DND-41 (cell line): ENCODE results near the gene ERGIC1.
"Not testable (repeated sequence)": the region's sequence is repeated elsewhere in the genome, so short reads cannot be mapped to it uniquely, and the experiment has no call there.

Experiments
- ATAC-seq: fragments of 200-7000 bp; cut with Tn5 transposase; 3 replicates; pipeline ENCODE4 v1.9.1; 2021; ENCODE audit warnings: low read depth; ENCODE audit not compliant: insufficient read depth
- DNase-seq: peaks from one replicate; pipeline ENCODE4 v3.0.0-alpha.2; 2020
- H2AFZ ChIP-seq: 2 replicates; pipeline ENCODE4 v1.6.0; 2012; ENCODE audit warnings: low read depth, low read length
- H3K27ac ChIP-seq: 2 replicates; pipeline ENCODE4 v1.5.1; 2012; ENCODE audit warnings: low read length, inconsistent platforms
- H3K27me3 ChIP-seq: fragments of 200-600 bp; sonication (generic); 2 replicates; pipeline ENCODE4 v1.6.0; 2012; ENCODE audit warnings: low read length, mild to moderate bottlenecking, inconsistent platforms; ENCODE audit not compliant: insufficient read depth, poor library complexity
- H3K36me3 ChIP-seq: 2 replicates; pipeline ENCODE4 v1.5.1; 2012; ENCODE audit warnings: low read length, inconsistent platforms; ENCODE audit not compliant: insufficient read depth
- H3K4me1 ChIP-seq: 2 replicates; pipeline ENCODE4 v1.5.1; 2012; ENCODE audit warnings: mild to moderate bottlenecking, low read length; ENCODE audit not compliant: insufficient read depth
- H3K4me2 ChIP-seq: 2 replicates; pipeline ENCODE4 v1.6.0; 2012; ENCODE audit warnings: mild to moderate bottlenecking, moderate library complexity, low read length, inconsistent platforms; ENCODE audit not compliant: insufficient read depth
- H3K4me3 ChIP-seq, 2 experiments: fragments of 200-600 bp in 1 of 2; shearing (Covaris generic) in 1 of 2; 2 replicates each; pipeline ENCODE4 v1.5.1; 2012 to 2016; ENCODE audit warnings: inconsistent platforms in 2 of 2, low read length in 2 of 2, mild to moderate bottlenecking in 2 of 2, low read depth in 1 of 2, moderate library complexity in 1 of 2
- H3K79me2 ChIP-seq: 2 replicates; pipeline ENCODE4 v1.6.0; 2012; ENCODE audit warnings: low read length, inconsistent platforms; ENCODE audit not compliant: insufficient read depth
- H3K9ac ChIP-seq: 2 replicates; pipeline ENCODE4 v1.6.0; 2012; ENCODE audit warnings: low read depth, mild to moderate bottlenecking, inconsistent platforms, low read length, moderate library complexity
- H3K9me3 ChIP-seq: 2 replicates; pipeline ENCODE4 v1.5.1; 2012; ENCODE audit warnings: low read length, moderate library complexity, mild to moderate bottlenecking, inconsistent platforms; ENCODE audit not compliant: insufficient read depth, severe bottlenecking
- H4K20me1 ChIP-seq: 2 replicates; pipeline ENCODE4 v1.6.0; 2012; ENCODE audit warnings: low read length; ENCODE audit not compliant: insufficient read depth
- CTCF ChIP-seq: IDR thresholded peaks from 2 replicates; pipeline ENCODE4 v1.5.1; 2012; ENCODE audit warnings: borderline replicate concordance, low read length, moderate library complexity, mild to moderate bottlenecking; ENCODE audit not compliant: poor library complexity, severe bottlenecking; ENCODE audit errors: extremely low read depth
- EZH2 ChIP-seq: IDR thresholded peaks from 3 replicates; pipeline ENCODE4 v1.6.1; 2012; ENCODE audit warnings: borderline replicate concordance, low read depth, mild to moderate bottlenecking, moderate library complexity, low read length, inconsistent platforms; ENCODE audit not compliant: severe bottlenecking

ERGIC1 gene

GRCh38 chr5:172861461-172861860 lies 27.4 kb downstream of the ERGIC1 start:
- DNase-seq (no peak), ATAC-seq (no peak)
- H3K4me1 ChIP-seq, result no peaks in the 10 kb centered on the region
- H2AFZ ChIP-seq, result no peak overlapping the region
- H3K9ac ChIP-seq, result no peak overlapping the region
- no peaks in the 10 kb centered on the region for H3K9me3 ChIP-seq
- TF ChIP-seq CTCF (no peak), EZH2 (no peak)
- peaks cover 36% of the 10 kb centered on the region for H4K20me1 ChIP-seq
- H3K4me2 ChIP-seq, result no peak overlapping the region
- H3K36me3 ChIP-seq, result no peaks in the 10 kb centered on the region
- no peak overlapping the region for H3K4me3 ChIP-seq
- peaks cover 4% of the 10 kb centered on the region; the same call in 1 of the 2 replicates for H3K79me2 ChIP-seq
- H3K27me3 ChIP-seq, result no peaks in the 10 kb centered on the region
- H3K27ac ChIP-seq, result no peak overlapping the region

GRCh38 chr5:172862165-172862801 lies 28.2 kb downstream of the ERGIC1 start:
- no peak overlapping the region for H3K9ac ChIP-seq
- ATAC-seq (no peak), DNase-seq (no peak)
- no peaks in the 10 kb centered on the region for H3K27me3 ChIP-seq
- no peak overlapping the region for H3K27ac ChIP-seq
- no peaks in the 10 kb centered on the region for H3K36me3 ChIP-seq
- peaks cover 40% of the 10 kb centered on the region for H4K20me1 ChIP-seq
- H3K4me1 ChIP-seq, result no peaks in the 10 kb centered on the region
- no peak overlapping the region for H2AFZ ChIP-seq
- peaks cover 3% of the 10 kb centered on the region; the same call in 1 of the 2 replicates for H3K79me2 ChIP-seq
- no peak overlapping the region for H3K4me2 ChIP-seq
- no peaks in the 10 kb centered on the region for H3K9me3 ChIP-seq
- TF ChIP-seq EZH2 (no peak), CTCF (no peak)
- H3K4me3 ChIP-seq, result no peak overlapping the region

- H3K27me3 ChIP-seq, DNase-seq, H3K79me2 ChIP-seq, H3K9me3 ChIP-seq, ATAC-seq, H3K27ac ChIP-seq, H3K9ac ChIP-seq, H3K4me3 ChIP-seq, H3K36me3 ChIP-seq, H3K4me2 ChIP-seq, H2AFZ ChIP-seq, H3K4me1 ChIP-seq: not testable (repeated sequence)
- H4K20me1 ChIP-seq, result peaks cover 37% of the 10 kb centered on the region
Measured at GRCh38 chr5:172864171-172864570, 30.1 kb downstream of the ERGIC1 start.

- Histone ChIP-seq H3K27ac (no peak overlapping the region), H3K4me3 (no peak overlapping the region), H3K9me3 (no peaks in the 10 kb centered on the region), H3K27me3 (no peaks in the 10 kb centered on the region), H4K20me1 (peaks cover 35% of the 10 kb centered on the region), H3K4me1 (no peaks in the 10 kb centered on the region), H3K79me2 (no peaks in the 10 kb centered on the region; the same call in 1 of the 2 replicates), H2AFZ (no peak overlapping the region), H3K36me3 (no peaks in the 10 kb centered on the region), H3K4me2 (no peak overlapping the region), H3K9ac (no peak overlapping the region)
- no peak for ATAC-seq
- TF ChIP-seq CTCF (no peak), EZH2 (no peak)
- DNase-seq, result no peak
Measured at GRCh38 chr5:172864747-172865146, 30.7 kb downstream of the ERGIC1 start.
